HG02588 (cell line): Measurements from ENCODE around the gene PRAMEF18.
"Not testable (repeated sequence)": the region's sequence is repeated elsewhere in the genome, so short reads cannot be mapped to it uniquely, and the experiment has no call there.

ENCODE experiments used
- ATAC-seq: cut with Tn5 transposase; IDR thresholded peaks from one replicate; pipeline ENCODE4 v1.9.1; 2021; ENCODE audit warnings: mild to moderate bottlenecking, moderate library complexity; ENCODE audit not compliant: unreplicated experiment

The PRAMEF18 gene

GRCh38 chr1:13225675-13226204 is at the start of gene PRAMEF18:
TSS of gene PRAMEF18 (minus strand) at chr1:13226154. CDS start at chr1:13226106, 48 bp downstream.
- ATAC-seq = not testable (repeated sequence)

- not testable (repeated sequence) for ATAC-seq
Observed at GRCh38 chr1:13265124-13265523, 39.2 kb upstream of the PRAMEF18 start.

GRCh38 chr1:13253898-13254297 is 27.9 kb upstream of the PRAMEF18 start, which contains the start of gene PRAMEF5:
TSS of gene PRAMEF5 (plus strand) at chr1:13254198. CDS start at chr1:13259269, 5,071 bp downstream.
- ATAC-seq = not testable (repeated sequence)

GRCh38 chr1:13247122-13247521 is 21.2 kb upstream of the PRAMEF18 start:
- not testable (repeated sequence) for ATAC-seq

- ATAC-seq = not testable (repeated sequence)
Observed at GRCh38 chr1:13246554-13246871, 20.6 kb upstream of the PRAMEF18 start.

- ATAC-seq = not testable (repeated sequence)
Observed at GRCh38 chr1:13245841-13246553, 20.0 kb upstream of the PRAMEF18 start.

GRCh38 chr1:13243536-13244263 is 17.7 kb upstream of the PRAMEF18 start:
- not testable (repeated sequence) for ATAC-seq

GRCh38 chr1:13239633-13240032 is 13.7 kb upstream of the PRAMEF18 start:
- ATAC-seq = not testable (repeated sequence)

- not testable (repeated sequence) for ATAC-seq
Observed at GRCh38 chr1:13237572-13237971, 11.6 kb upstream of the PRAMEF18 start.

- not testable (repeated sequence) for ATAC-seq
Observed at GRCh38 chr1:13234057-13234456, 8.1 kb upstream of the PRAMEF18 start.

- ATAC-seq = not testable (repeated sequence)
Observed at GRCh38 chr1:13232056-13232455, 6.1 kb upstream of the PRAMEF18 start.

GRCh38 chr1:13231061-13231750 is 5.3 kb upstream of the PRAMEF18 start:
- not testable (repeated sequence) for ATAC-seq

GRCh38 chr1:13230601-13231000 is 4.6 kb upstream of the PRAMEF18 start:
- ATAC-seq = not testable (repeated sequence)

- not testable (repeated sequence) for ATAC-seq
Observed at GRCh38 chr1:13230096-13230495, 4.1 kb upstream of the PRAMEF18 start.

GRCh38 chr1:13228343-13228781 is 2.4 kb upstream of the PRAMEF18 start:
- no peak for ATAC-seq

- ATAC-seq = not testable (repeated sequence)
Observed at GRCh38 chr1:13227271-13228055, 1.5 kb upstream of the PRAMEF18 start.

GRCh38 chr1:13224480-13225060 is 1.4 kb downstream of the PRAMEF18 start:
- ATAC-seq = no peak

GRCh38 chr1:13222788-13223187 is 3.2 kb downstream of the PRAMEF18 start:
- not testable (repeated sequence) for ATAC-seq

GRCh38 chr1:13219203-13219602 is 6.8 kb downstream of the PRAMEF18 start:
- ATAC-seq = not testable (repeated sequence)

GRCh38 chr1:13216619-13217018 is 9.3 kb downstream of the PRAMEF18 start:
- not testable (repeated sequence) for ATAC-seq
